Suprapubic skin (tissue), 4 donors: ENCODE measurements around the gene UCK1. TPM values are rescaled to one million over a fixed set of nuclear protein-coding genes. Genes with fewer than 3 reads are reported as not detected.

Experiments
- DNase-seq, 2 donors: peaks; one replicate each; pipeline ENCODE4 v3.0.0-alpha.2; 2019; ENCODE audit warnings: low spot score in 2 of 2
- H3K27ac ChIP-seq: fragments of 200-600 bp; sonication (generic); one replicate; pipeline ENCODE4 v1.5.1; 2019
- H3K27me3 ChIP-seq: fragments of 200-600 bp; sonication (generic); one replicate; pipeline ENCODE4 v1.5.1; 2019
- H3K36me3 ChIP-seq: fragments of 200-600 bp; sonication (generic); one replicate; pipeline ENCODE4 v1.5.1; 2019
- H3K4me1 ChIP-seq: fragments of 200-600 bp; sonication (generic); one replicate; pipeline ENCODE4 v1.5.1; 2019
- H3K4me3 ChIP-seq: fragments of 200-600 bp; sonication (generic); one replicate; pipeline ENCODE4 v1.5.1; 2019; ENCODE audit warnings: mild to moderate bottlenecking
- H3K9me3 ChIP-seq: fragments of 200-600 bp; sonication (generic); one replicate; pipeline ENCODE4 v1.5.1; 2019
- CTCF ChIP-seq, 2 donors: fragments of 200-600 bp in 1 of 2; fragments of 450-650 bp in 1 of 2; sonication (generic) in 1 of 2; IDR thresholded peaks; one replicate each; pipeline ENCODE4 v1.5.1; 2016 to 2019; ENCODE audit warnings: antibody characterized with exemption in 2 of 2, mild to moderate bottlenecking in 1 of 2, moderate library complexity in 1 of 2
- EP300 ChIP-seq: sonication (generic); formaldehyde crosslinking; IDR thresholded peaks from one replicate; pipeline ENCODE4 v1.6.1; 2017; ENCODE audit warnings: antibody characterized with exemption
- POLR2A ChIP-seq, 2 donors: fragments of 450-650 bp; IDR thresholded peaks; one replicate each; pipeline ENCODE4 v1.6.1; 2017; ENCODE audit warnings: antibody characterized with exemption in 2 of 2, mild to moderate bottlenecking in 2 of 2, moderate library complexity in 2 of 2
- POLR2AphosphoS5 ChIP-seq, 3 donors: sonication (generic); formaldehyde crosslinking; IDR thresholded peaks; one replicate each; pipeline ENCODE4 v1.6.1; 2017; ENCODE audit warnings: antibody characterized with exemption in 3 of 3
- WGBS: methylation state at CpG from one replicate; pipeline ENCODE4 v1.1.5; 2018; 5-methylcytosine and 5-hydroxymethylcytosine counted together
- total RNA-seq, 4 donors: library from RNA; depleted of rRNA; stranded (reverse); fragments of >200 nt; gene quantifications; one replicate each; pipeline ENCODE4 v1.1.0, GENCODE V29; 2016

The UCK1 gene
- total RNA-seq, 4 donors from 2014 or later, result 20.0 to 28.0 (median 26.6) TPM

GRCh38 chr9:131478911-131479310, 52.2 kb downstream of the UCK1 start:
- no peaks in the 10 kb centered on the region for H3K27me3 ChIP-seq
- peaks cover 40% of the 10 kb centered on the region for H3K4me1 ChIP-seq
- no peak overlapping the region for H3K27ac ChIP-seq
- no peak for DNase-seq
- no peak overlapping the region for H3K4me3 ChIP-seq
- TF ChIP-seq POLR2AphosphoS5 (IDR thresholded peaks at IDR 0.05) (no peak), CTCF (IDR thresholded peaks at IDR 0.05) (no peak), POLR2A (IDR thresholded peaks at IDR 0.05) (no peak), EP300 (no peak)
- peaks cover 96% of the 10 kb centered on the region for H3K36me3 ChIP-seq
- 88% methylated on average over 10 of the region's 10 CpGs for WGBS
- no peaks in the 10 kb centered on the region for H3K9me3 ChIP-seq

DNA sequence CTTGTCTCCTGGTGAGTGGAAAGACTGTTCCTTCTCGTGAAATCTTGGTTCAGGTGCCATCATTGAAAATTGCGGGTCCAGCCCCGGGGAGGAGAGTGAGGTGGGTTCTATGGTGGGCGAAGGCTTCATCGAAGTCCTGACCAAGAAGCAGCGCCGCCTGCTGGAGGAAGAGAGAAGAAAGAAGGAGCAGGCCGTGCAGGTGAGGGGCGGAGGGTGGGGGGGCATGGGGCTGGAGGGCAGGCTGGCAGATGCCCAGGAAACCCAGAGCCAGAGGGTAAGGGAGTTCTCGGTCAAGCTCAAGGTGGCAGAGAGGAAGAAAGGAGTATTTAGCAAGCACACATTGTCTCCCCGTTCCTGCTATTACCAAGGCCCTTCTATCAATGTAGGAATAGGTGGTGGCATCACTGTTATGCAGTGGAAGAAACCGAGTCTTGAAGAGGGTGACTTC, 52.6 kb downstream of the UCK1 start:
- Histone ChIP-seq H3K4me1 (peaks cover 35% of the 10 kb centered on the region), H3K4me3 (no peak overlapping the region), H3K9me3 (no peaks in the 10 kb centered on the region), H3K27ac (no peak overlapping the region), H3K27me3 (no peaks in the 10 kb centered on the region), H3K36me3 (peaks cover 96% of the 10 kb centered on the region)
- 51% methylated on average over 12 of the region's 12 CpGs for WGBS
- no peak for DNase-seq
- TF ChIP-seq EP300 (no peak), POLR2AphosphoS5 (IDR thresholded peaks at IDR 0.05) (no peak), CTCF (IDR thresholded peaks at IDR 0.05) (peak in 1 of 2 donors; percentile 45), POLR2A (IDR thresholded peaks at IDR 0.05) (no peak)

DNA sequence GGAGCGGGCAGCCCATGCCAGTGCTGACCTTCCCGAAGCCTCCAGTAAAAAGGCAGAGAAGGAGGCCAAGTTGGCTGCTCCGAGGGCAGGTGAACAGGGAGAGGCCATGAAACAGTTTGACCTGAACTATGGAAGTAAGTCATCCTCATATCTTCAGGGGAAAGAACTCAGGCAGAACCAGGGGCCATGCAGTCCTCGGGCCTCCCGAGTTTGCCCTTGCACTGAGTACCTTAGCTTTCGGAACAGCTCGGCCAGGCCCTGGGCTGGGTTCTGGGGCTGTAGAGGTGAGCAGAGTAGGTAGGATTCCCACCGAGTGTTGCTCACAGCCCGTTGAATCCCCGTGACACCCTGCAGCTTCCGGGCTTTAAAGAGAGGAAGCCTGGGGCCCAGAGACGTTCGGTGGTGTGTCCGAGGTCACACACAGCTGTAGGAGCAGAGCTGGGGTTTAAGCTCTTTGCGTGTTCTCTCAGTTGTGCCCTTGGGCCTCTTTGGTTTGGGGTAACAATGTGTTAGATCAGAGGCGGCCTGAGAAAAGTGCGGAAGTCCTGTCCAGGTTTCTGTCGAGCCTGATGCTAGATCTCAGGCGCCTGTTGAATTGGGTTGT, 53.1 kb downstream of the UCK1 start:
- Histone ChIP-seq H3K27ac (no peak overlapping the region), H3K27me3 (no peaks in the 10 kb centered on the region), H3K9me3 (no peaks in the 10 kb centered on the region), H3K4me3 (no peak overlapping the region), H3K36me3 (peaks cover 96% of the 10 kb centered on the region), H3K4me1 (peaks cover 30% of the 10 kb centered on the region)
- DNase-seq, result no peak
- WGBS, result 89% methylated on average over 18 of the region's 19 CpGs
- TF ChIP-seq EP300, result no peak

GRCh38 chr9:131477367-131477766, 53.7 kb downstream of the UCK1 start:
- no peak overlapping the region for H3K4me3 ChIP-seq
- H3K9me3 ChIP-seq, result no peaks in the 10 kb centered on the region
- 100% methylated on average over 3 of the region's 11 CpGs for WGBS
- H3K36me3 ChIP-seq, result peaks cover 96% of the 10 kb centered on the region
- H3K4me1 ChIP-seq, result peaks cover 24% of the 10 kb centered on the region
- no peak overlapping the region for H3K27ac ChIP-seq
- no peaks in the 10 kb centered on the region for H3K27me3 ChIP-seq
- DNase-seq, result no peak
- no peak for TF ChIP-seq POLR2A (IDR thresholded peaks at IDR 0.05)
- TF ChIP-seq EP300, result no peak
- no peak for TF ChIP-seq CTCF (IDR thresholded peaks at IDR 0.05)
- no peak for TF ChIP-seq POLR2AphosphoS5 (IDR thresholded peaks at IDR 0.05)

GRCh38 chr9:131476777-131477345, 54.2 kb downstream of the UCK1 start:
- peak in 1 of 2 donors; percentile 58 for DNase-seq
- Histone ChIP-seq H3K27ac (no peak overlapping the region), H3K27me3 (no peaks in the 10 kb centered on the region), H3K9me3 (no peaks in the 10 kb centered on the region), H3K36me3 (peaks cover 96% of the 10 kb centered on the region), H3K4me1 (peaks cover 19% of the 10 kb centered on the region), H3K4me3 (no peak overlapping the region)
- WGBS, result 86% methylated on average over 12 of the region's 18 CpGs
- no peak for TF ChIP-seq POLR2A (IDR thresholded peaks at IDR 0.05)
- TF ChIP-seq EP300, result no peak
- no peak for TF ChIP-seq CTCF (IDR thresholded peaks at IDR 0.05)
- no peak for TF ChIP-seq POLR2AphosphoS5 (IDR thresholded peaks at IDR 0.05)
